T-helper 1 cell (primary cell): ENCODE data around the gene NSD2.
"Not testable (repeated sequence)": the region's sequence is repeated elsewhere in the genome, so short reads cannot be mapped to it uniquely, and the experiment has no call there.

ENCODE experiments used
- DNase-seq, 5 donors: peaks; one replicate each; pipeline ENCODE4 v3.0.0-alpha.2; 2012 to 2020

Gene NSD2

GRCh38 chr4:1986578-1987210, 115.5 kb downstream of the NSD2 start:
- no peak for DNase-seq

DNA sequence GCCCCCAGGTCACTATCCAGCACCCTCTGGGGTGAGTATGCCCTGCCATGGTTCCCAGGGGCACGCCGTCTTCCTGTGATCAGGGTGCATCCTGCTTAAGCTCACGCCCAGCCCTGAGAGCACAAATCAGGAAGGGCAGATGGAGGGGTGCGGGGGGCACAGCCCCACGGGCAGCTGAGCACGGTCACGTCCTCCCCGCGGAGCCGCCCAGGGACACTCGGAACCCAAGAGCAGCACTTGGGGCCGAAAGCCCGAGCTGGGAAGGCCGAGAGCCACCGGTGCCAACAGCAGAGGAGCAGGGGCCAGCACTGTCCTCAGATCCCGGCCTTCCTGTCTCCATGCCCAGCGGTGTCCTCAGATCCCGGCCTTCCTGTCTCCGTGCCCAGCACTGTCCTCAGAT, 116.1 kb downstream of the NSD2 start:
- no peak for DNase-seq

DNA sequence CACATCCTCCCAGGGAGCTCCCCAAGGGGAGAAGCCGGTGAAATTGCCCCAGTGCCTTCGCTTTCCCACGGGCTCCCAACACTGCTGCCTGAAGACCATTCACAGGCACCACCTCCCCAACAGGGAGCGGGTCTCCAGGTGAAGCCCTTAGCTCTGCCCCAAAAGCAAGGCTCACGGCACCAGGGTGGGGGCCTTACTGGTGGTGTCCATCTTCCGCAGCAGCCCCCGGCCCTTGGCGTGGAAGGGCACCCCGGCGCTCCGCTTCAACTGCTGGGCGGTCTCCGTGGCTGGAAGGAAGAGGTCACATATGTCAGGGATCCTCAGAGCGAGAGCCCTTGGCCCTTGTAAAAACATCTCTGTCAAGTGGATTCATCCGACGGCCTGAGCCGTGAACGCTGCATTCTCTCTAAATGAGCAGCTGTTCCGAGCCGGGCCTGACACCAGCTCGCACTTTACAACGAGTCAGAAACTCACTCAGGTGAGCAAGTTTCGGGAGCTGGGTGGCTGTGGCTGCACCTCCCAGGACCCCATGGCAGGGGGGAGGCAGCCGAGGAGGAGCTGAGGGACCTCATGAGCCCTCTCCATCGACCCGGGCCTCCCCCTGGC, 116.6 kb downstream of the NSD2 start:
- DNase-seq, result no peak

GRCh38 chr4:1988327-1988724, 117.1 kb downstream of the NSD2 start:
- DNase-seq, result no peak

GRCh38 chr4:1989533-1990347, 118.5 kb downstream of the NSD2 start:
- DNase-seq, result no peak

DNA sequence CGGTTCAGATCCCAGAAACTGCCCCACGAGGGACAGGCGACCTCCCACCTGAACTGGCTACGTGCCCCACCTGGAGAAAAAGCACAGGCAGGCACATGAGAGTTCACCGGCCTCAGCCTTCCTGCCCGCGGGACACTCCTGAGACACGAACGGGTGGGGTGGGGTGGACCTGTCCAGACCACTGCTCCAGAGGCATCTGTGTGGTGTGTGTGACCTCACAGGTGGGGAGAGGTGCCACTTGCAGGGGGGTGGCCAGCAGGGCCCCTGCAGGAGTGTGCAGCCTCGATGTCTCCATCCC, 119.1 kb downstream of the NSD2 start:
- DNase-seq, result no peak

DNA sequence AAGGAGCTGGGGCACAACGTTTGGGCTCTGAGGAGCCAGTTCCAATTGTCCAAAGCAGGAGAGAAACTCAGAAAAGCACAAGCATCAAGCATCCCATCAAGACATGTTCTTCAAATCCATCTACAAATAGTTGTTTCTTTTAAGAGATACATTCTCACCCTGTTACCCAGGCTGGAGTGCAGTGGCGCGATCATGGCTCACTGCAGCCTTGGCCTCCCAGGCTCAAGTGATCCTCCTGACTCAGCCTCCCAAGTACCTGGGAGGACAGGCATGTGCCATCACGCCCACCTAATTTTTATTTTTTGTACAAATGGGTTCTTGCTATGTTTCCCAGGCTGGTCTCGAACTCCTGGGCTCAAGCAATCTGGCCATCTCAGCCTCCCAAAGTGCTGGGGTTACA, 119.5 kb downstream of the NSD2 start:
- no peak for DNase-seq

DNA sequence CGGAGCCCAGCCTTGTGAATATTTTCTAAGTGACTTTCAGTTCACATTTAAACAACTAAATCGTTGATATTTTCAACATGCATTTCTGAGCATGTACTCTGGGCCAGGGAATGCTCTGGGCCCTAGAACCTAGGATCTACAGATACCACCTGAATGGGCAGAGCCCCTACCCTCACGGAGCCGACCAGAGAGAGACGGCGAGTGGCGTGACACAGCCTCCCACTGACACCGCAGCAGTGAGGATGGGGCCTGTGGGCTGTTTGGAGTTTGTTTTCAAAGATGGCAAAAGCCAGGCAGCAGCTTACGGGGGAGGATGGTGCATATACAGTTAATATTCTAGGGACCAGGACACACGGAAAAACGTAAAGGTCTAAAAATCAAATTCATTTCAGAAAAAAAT, 119.9 kb downstream of the NSD2 start:
- DNase-seq, result no peak

- DNase-seq, result no peak
These were observed 120.6 kb downstream of the NSD2 start for GRCh38 chr4:1991596-1992434.

DNA sequence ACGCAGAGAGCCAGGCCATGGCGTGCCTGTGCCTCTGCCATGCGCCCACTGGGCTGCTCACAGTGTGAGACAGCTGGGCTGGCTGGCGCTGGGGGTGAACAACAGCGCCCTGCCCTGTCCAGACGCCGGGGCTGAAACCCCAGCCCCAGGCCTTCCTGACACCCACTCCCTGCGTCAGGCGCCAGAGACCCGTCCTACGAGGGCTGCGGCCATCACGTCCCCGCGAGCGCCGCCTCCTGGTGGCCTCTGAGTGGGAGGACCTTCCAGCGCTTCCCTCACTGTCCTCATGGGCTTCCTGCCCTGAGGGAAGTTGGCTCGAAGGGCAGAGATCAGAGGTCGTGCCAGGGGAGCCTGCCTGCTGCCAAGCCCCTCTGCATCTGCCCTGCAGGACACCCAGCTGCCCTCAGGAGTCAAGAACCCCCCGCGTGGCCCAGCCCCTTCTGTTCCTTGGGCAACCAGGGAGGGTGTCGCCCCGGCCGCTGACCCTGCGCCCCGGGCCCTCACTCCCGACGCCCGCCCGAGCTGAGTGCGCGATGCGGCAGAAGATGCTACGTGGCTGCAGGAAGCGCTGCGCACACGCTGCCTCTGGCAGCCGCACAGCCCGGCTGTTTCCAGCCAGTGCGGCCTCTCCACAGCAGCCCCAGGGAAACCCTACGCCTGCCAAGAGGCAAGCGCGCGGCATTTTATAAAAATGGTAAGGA, 121.4 kb downstream of the NSD2 start:
- no peak for DNase-seq

DNA sequence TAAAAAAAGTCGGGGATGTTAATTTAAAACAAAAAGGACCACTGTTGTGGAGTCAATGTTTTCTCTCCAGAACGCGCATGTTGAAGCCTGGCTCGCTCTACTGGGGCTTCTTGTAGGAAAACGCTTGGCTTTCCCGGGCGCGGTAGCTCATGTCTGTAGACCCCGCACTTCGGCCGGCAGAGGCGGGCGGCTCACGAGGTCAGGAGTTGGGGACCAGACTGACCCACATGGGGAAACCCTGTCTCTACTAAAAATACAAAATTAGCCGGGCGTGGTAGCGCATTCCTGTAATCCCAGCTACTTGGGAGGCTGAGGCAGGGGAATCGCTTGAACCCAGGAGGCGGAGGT, 122.0 kb downstream of the NSD2 start:
- DNase-seq, result no peak

- DNase-seq, result not testable (repeated sequence)
These were observed 122.7 kb downstream of the NSD2 start for GRCh38 chr4:1993718-1994516.

DNA sequence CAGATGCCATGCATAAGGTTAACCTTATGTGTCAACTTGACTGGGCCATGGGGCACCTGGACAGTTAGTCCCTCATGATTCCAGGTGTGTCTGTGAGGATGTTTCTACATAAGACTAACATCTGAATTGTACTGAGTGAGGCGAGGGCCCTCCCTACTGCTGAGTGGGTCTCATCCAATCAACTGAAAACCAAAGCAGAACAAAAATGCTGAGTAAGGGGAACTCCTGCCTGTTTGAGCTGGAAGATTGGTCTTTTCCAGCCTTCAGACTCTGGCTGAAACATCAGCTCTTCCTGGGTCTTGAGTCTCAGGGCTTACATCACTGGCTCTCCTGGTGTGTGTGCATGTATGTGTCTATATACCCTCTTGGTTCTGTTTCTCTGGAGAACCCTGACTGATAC, 123.7 kb downstream of the NSD2 start:
- DNase-seq, result no peak

DNA sequence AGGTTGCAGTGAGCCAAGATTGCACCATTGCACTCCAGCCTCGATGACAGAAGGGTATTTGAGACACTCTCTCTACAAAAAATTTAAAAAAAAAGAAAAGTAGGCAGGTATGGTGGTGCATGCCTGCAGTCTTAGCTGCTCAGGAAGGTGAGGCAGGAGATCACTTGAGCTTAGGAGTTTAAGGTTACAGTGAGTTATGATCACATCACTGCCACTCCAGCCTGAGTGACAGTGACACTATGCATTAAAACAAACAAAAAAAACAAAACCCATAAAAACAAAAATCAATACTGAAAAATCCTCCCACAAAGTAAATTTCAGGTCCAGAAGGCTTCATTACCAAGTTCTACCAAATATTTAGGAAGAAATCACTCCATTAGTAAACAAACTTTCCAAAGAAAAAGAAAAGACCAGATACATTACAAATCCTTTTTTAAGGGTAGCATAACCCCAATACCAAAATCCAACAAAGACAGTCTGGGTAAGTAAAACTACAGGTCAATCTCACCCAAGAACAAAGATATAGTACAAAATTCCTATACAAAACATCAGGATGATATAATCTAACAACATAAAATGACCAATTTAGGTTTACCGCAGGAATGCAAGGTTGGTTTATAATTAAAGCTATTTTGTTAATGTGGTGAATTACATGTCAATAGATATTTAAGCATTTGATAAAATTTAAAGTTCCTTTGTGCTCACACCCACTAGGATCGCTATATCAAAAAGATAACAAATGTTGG, 125.8 kb downstream of the NSD2 start:
- no peak for DNase-seq

- DNase-seq, result no peak
These were observed 126.5 kb downstream of the NSD2 start for GRCh38 chr4:1997712-1998111.

GRCh38 chr4:1998296-1998695, 127.1 kb downstream of the NSD2 start:
- no peak for DNase-seq

DNA sequence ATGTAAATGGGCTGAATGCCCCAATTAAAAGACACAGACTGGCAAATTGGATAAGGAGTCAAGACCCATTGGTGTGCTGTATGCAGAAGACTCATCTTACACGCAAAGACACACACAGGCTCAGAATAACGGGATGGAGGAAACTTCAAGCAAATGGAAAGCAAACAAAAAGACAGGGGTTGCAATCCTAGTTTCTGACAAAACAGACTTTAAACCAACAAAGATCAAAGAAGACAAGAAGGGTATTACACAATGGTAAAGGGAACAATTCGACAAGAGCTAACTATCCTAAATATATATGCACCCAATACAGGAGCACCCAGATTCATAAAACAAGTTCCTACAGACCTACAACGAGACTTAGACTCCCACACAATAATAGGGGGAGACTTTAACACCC, 128.1 kb downstream of the NSD2 start:
- DNase-seq, result not testable (repeated sequence)

DNA sequence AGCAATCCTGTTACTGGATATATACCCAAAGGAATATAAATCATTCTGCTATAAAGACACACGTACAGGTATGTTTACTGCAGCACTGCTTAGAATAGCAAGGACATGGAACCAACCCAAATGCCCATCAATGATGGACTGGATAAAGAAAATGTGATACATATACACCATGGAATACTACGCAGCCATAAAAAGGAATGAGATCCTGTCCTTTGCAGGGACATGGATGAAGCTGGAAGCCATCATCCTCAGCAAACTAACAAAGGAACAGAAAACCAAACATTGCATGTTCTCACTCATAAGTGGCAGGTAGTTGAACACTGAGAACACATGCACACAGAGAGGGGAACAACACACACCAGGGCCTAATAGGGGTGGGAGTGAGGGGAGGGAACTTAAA, 132.2 kb downstream of the NSD2 start:
- DNase-seq, result not testable (repeated sequence)

DNA sequence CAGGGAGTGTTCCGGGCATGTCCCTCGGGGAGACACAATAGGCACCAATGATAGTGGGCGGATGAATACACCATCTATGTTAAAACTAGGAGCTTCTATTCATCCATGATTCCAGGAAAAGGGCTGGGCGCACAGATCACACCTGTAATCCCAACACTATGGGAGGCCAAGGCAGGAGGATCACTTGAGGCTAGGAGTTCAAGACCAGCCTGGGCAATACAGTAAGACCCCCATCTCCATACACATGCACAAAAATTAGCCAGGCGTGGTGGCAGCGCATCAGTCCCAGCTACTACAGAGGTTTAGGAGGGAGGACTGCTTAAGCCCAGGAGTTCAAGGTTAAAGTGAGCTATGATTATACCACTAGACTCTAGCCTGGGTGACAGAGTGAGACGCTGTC, 135.2 kb downstream of the NSD2 start:
- no peak for DNase-seq

- DNase-seq, result no peak
These were observed 135.9 kb downstream of the NSD2 start for GRCh38 chr4:2006956-2007653.
